Measurements from ENCODE around the gene OR6F1. TPM values are rescaled to one million over a fixed set of nuclear protein-coding genes. Genes with fewer than 3 reads are reported as not detected.
"Not testable (repeated sequence)": the region's sequence is repeated elsewhere in the genome, so short reads cannot be mapped to it uniquely, and the experiment has no call there.

OR6F1 gene
- total and polyA plus RNA-seq, 7 experiments from 2014 or later = not detected

GRCh38 chr1:247742215-247742760 lies 25.8 kb upstream of the OR6F1 start:
- DNase-seq; H3K36me3 Mint-ChIP-seq; H3K27ac ChIP-seq (ENCODE audit: low read depth, low read length); H3K4me1 ChIP-seq (ENCODE audit: control insufficient read depth in 2 of 2, insufficient read depth in 2 of 2, low read length in 2 of 2); H3K4me3 Mint-ChIP-seq; H3K27me3 ChIP-seq (ENCODE audit: control insufficient read depth in 2 of 2, insufficient read depth in 2 of 2, low read length in 2 of 2); H3K9me3 ChIP-seq (ENCODE audit: control insufficient read depth in 2 of 3, low read length in 3 of 3); POLR2A ChIA-PET; ATAC-seq; H3K4me1 Mint-ChIP-seq; H3K4me3 ChIP-seq (ENCODE audit: low read length); H3K27ac Mint-ChIP-seq; CTCF ChIA-PET; intact Hi-C loops (cut with micrococcal nuclease); H3K9me3 Mint-ChIP-seq; H3K36me3 ChIP-seq (ENCODE audit: control insufficient read depth in 2 of 3, insufficient read depth in 3 of 3, low read length in 3 of 3); H3K27me3 Mint-ChIP-seq: not testable (repeated sequence)

- POLR2A ChIA-PET = no interaction called here
Observed at GRCh38 chr1:247741756-247742155, 25.3 kb upstream of the OR6F1 start.

GRCh38 chr1:247740721-247741120 lies 24.3 kb upstream of the OR6F1 start:
- H3K4me3 Mint-ChIP-seq = no peak overlapping the region
- Histone ChIP-seq H3K4me1 (ENCODE audit: control insufficient read depth in 2 of 2, insufficient read depth in 2 of 2, low read length in 2 of 2) (no peaks in the 10 kb centered on the region), H3K4me3 (ENCODE audit: low read length) (no peak overlapping the region), H3K27ac (ENCODE audit: low read depth, low read length) (no peak overlapping the region), H3K36me3 (ENCODE audit: control insufficient read depth in 2 of 3, insufficient read depth in 3 of 3, low read length in 3 of 3) (no peaks in the 10 kb centered on the region), H3K9me3 (ENCODE audit: control insufficient read depth in 2 of 3, low read length in 3 of 3) (no peaks in the 10 kb centered on the region), H3K27me3 (ENCODE audit: control insufficient read depth in 2 of 2, insufficient read depth in 2 of 2, low read length in 2 of 2) (no peaks in the 10 kb centered on the region)
- ATAC-seq (no peak), DNase-seq (no peak)
- intact Hi-C loops (cut with micrococcal nuclease) = no loop called here
- H3K36me3 Mint-ChIP-seq = no peaks in the 10 kb centered on the region
- H3K4me1 Mint-ChIP-seq = no peaks in the 10 kb centered on the region
- peaks cover 0 to 7% (median 4%) of the 10 kb centered on the region in 5 donors for H3K27me3 Mint-ChIP-seq
- H3K9me3 Mint-ChIP-seq = peaks cover 0 to 4% (median 0%) of the 10 kb centered on the region in 11 donors
- CTCF ChIA-PET = no interaction called here
- POLR2A ChIA-PET = no interaction called here
- H3K27ac Mint-ChIP-seq = no peak overlapping the region

More at GRCh38 chr1:247741756-247742155, 25.3 kb upstream of the OR6F1 start:
- H3K27ac ChIP-seq (ENCODE audit: low read depth, low read length) = no peak overlapping the region
- H3K4me3 Mint-ChIP-seq = no peak overlapping the region
- no peaks in the 10 kb centered on the region for H3K4me1 Mint-ChIP-seq
- H3K4me3 ChIP-seq (ENCODE audit: low read length) = no peak overlapping the region
- H3K9me3 Mint-ChIP-seq = peaks cover 0 to 4% (median 0%) of the 10 kb centered on the region in 11 donors
- H3K27me3 ChIP-seq (ENCODE audit: control insufficient read depth in 2 of 2, insufficient read depth in 2 of 2, low read length in 2 of 2) = no peaks in the 10 kb centered on the region
- peaks cover 0 to 7% (median 4%) of the 10 kb centered on the region in 5 donors for H3K27me3 Mint-ChIP-seq
- H3K36me3 ChIP-seq (ENCODE audit: control insufficient read depth in 2 of 3, insufficient read depth in 3 of 3, low read length in 3 of 3) = no peaks in the 10 kb centered on the region
- DNase-seq (no peak), ATAC-seq (no peak)
- CTCF ChIA-PET = no interaction called here
- H3K4me1 ChIP-seq (ENCODE audit: control insufficient read depth in 2 of 2, insufficient read depth in 2 of 2, low read length in 2 of 2) = no peaks in the 10 kb centered on the region
- intact Hi-C loops (cut with micrococcal nuclease) = no loop called here
- H3K36me3 Mint-ChIP-seq = no peaks in the 10 kb centered on the region
- H3K27ac Mint-ChIP-seq = no peak overlapping the region
- H3K9me3 ChIP-seq (ENCODE audit: control insufficient read depth in 2 of 3, low read length in 3 of 3) = no peaks in the 10 kb centered on the region

GRCh38 chr1:247738315-247738714 lies 21.9 kb upstream of the OR6F1 start, which contains the start of gene OR14K1:
Gene OR14K1, plus strand, starts transcription at chr1:247738615. Its CDS starts 0 bp downstream, at chr1:247738615.
- Histone ChIP-seq H3K4me3 (ENCODE audit: low read length) (no peak within 1 kb of the TSS), H3K4me1 (ENCODE audit: control insufficient read depth in 2 of 2, insufficient read depth in 2 of 2, low read length in 2 of 2) (no peaks in the 10 kb centered on the region), H3K9me3 (ENCODE audit: control insufficient read depth in 2 of 3, low read length in 3 of 3) (no peaks in the 10 kb centered on the region), H3K27me3 (ENCODE audit: control insufficient read depth in 2 of 2, insufficient read depth in 2 of 2, low read length in 2 of 2) (no peaks in the 10 kb centered on the region), H3K36me3 (ENCODE audit: control insufficient read depth in 2 of 3, insufficient read depth in 3 of 3, low read length in 3 of 3) (no peaks in the 10 kb centered on the region), H3K27ac (ENCODE audit: low read depth, low read length) (no peak within 1 kb of the TSS)
- DNase-seq (no peak), ATAC-seq (no peak)
- H3K36me3 Mint-ChIP-seq = no peaks in the 10 kb centered on the region
- intact Hi-C loops (cut with micrococcal nuclease) = no loop called here
- POLR2A ChIA-PET = no interaction called here
- CTCF ChIA-PET = no interaction called here
- no peaks in the 10 kb centered on the region for H3K4me1 Mint-ChIP-seq
- no peak within 1 kb of the TSS for H3K4me3 Mint-ChIP-seq
- H3K9me3 Mint-ChIP-seq = peaks cover 0 to 3% (median 0%) of the 10 kb centered on the region in 11 donors
- H3K27me3 Mint-ChIP-seq = peaks cover 0 to 13% (median 5%) of the 10 kb centered on the region in 5 donors
- H3K27ac Mint-ChIP-seq = no peak within 1 kb of the TSS

GRCh38 chr1:247721222-247721621 lies 4.8 kb upstream of the OR6F1 start:
- intact Hi-C loops (cut with micrococcal nuclease) = no loop called here
- no peaks in the 10 kb centered on the region for H3K4me1 Mint-ChIP-seq

GRCh38 chr1:247713753-247714152 lies 2.7 kb downstream of the OR6F1 start:
- Histone ChIP-seq H3K4me3 (ENCODE audit: low read length) (no peak overlapping the region), H3K9me3 (ENCODE audit: control insufficient read depth in 2 of 3, low read length in 3 of 3) (no peaks in the 10 kb centered on the region), H3K36me3 (ENCODE audit: control insufficient read depth in 2 of 3, insufficient read depth in 3 of 3, low read length in 3 of 3) (no peaks in the 10 kb centered on the region), H3K27ac (ENCODE audit: low read depth, low read length) (no peak overlapping the region), H3K27me3 (ENCODE audit: control insufficient read depth in 2 of 2, insufficient read depth in 2 of 2, low read length in 2 of 2) (no peaks in the 10 kb centered on the region), H3K4me1 (ENCODE audit: control insufficient read depth in 2 of 2, insufficient read depth in 2 of 2, low read length in 2 of 2) (no peaks in the 10 kb centered on the region)
- H3K36me3 Mint-ChIP-seq = no peaks in the 10 kb centered on the region
- ChIA-PET CTCF (no interaction called here), POLR2A (no interaction called here)
- H3K27me3 Mint-ChIP-seq = peaks cover 0 to 7% (median 0%) of the 10 kb centered on the region in 5 donors
- DNase-seq = no peak
- no peak overlapping the region for H3K27ac Mint-ChIP-seq
- H3K4me3 Mint-ChIP-seq = no peak overlapping the region
- intact Hi-C loops (cut with micrococcal nuclease) = no loop called here
- H3K9me3 Mint-ChIP-seq = peaks cover 0 to 5% (median 0%) of the 10 kb centered on the region in 11 donors
- no peak for ATAC-seq
- no peaks in the 10 kb centered on the region for H3K4me1 Mint-ChIP-seq

More at GRCh38 chr1:247721222-247721621, 4.8 kb upstream of the OR6F1 start:
- no peak for DNase-seq
- Histone ChIP-seq H3K27me3 (ENCODE audit: control insufficient read depth in 2 of 2, insufficient read depth in 2 of 2, low read length in 2 of 2) (no peaks in the 10 kb centered on the region), H3K9me3 (ENCODE audit: control insufficient read depth in 2 of 3, low read length in 3 of 3) (peaks cover 0 to 3% (median 0%) of the 10 kb centered on the region in 3 experiments), H3K36me3 (ENCODE audit: control insufficient read depth in 2 of 3, insufficient read depth in 3 of 3, low read length in 3 of 3) (no peaks in the 10 kb centered on the region), H3K27ac (ENCODE audit: low read depth, low read length) (no peak overlapping the region), H3K4me1 (ENCODE audit: control insufficient read depth in 2 of 2, insufficient read depth in 2 of 2, low read length in 2 of 2) (no peaks in the 10 kb centered on the region), H3K4me3 (ENCODE audit: low read length) (no peak overlapping the region)
- Mint-ChIP-seq H3K4me3 (no peak overlapping the region), H3K27me3 (peaks cover 0 to 7% (median 0%) of the 10 kb centered on the region in 5 donors), H3K36me3 (no peaks in the 10 kb centered on the region), H3K27ac (no peak overlapping the region), H3K9me3 (peaks cover 2 to 27% (median 13%) of the 10 kb centered on the region in 11 donors)
- ATAC-seq = no peak
- ChIA-PET CTCF (no interaction called here), POLR2A (no interaction called here)

- CTCF ChIA-PET; H3K27me3 ChIP-seq (ENCODE audit: control insufficient read depth in 2 of 2, insufficient read depth in 2 of 2, low read length in 2 of 2); H3K27ac Mint-ChIP-seq; H3K27me3 Mint-ChIP-seq; H3K36me3 ChIP-seq (ENCODE audit: control insufficient read depth in 2 of 3, insufficient read depth in 3 of 3, low read length in 3 of 3); H3K4me3 Mint-ChIP-seq; H3K9me3 Mint-ChIP-seq; H3K9me3 ChIP-seq (ENCODE audit: control insufficient read depth in 2 of 3, low read length in 3 of 3); H3K4me1 Mint-ChIP-seq; H3K36me3 Mint-ChIP-seq; ATAC-seq; DNase-seq; H3K27ac ChIP-seq (ENCODE audit: low read depth, low read length); intact Hi-C loops (cut with micrococcal nuclease); H3K4me3 ChIP-seq (ENCODE audit: low read length); POLR2A ChIA-PET; H3K4me1 ChIP-seq (ENCODE audit: control insufficient read depth in 2 of 2, insufficient read depth in 2 of 2, low read length in 2 of 2): not testable (repeated sequence)
Observed at GRCh38 chr1:247710681-247711080, 5.8 kb downstream of the OR6F1 start.
